HepG2 (cell line): ENCODE measurements around the gene LAP3. TPM values are rescaled to one million over a fixed set of nuclear protein-coding genes. Genes with fewer than 3 reads are reported as not detected.
A peak's percentile ranks its signal among the peaks of the same experiment; 100 is the strongest.

Source experiments
- ATAD3A ChIP-seq: sonication (generic); formaldehyde crosslinking; IDR thresholded peaks from 2 replicates; pipeline ENCODE4 v1.4.0; 2020; ENCODE audit warnings: missing genetic modification reagents
- ATF7-NPFF ChIP-seq: sonication (generic); formaldehyde crosslinking; IDR thresholded peaks from 2 replicates; pipeline ENCODE4 v1.8.1; 2023; ENCODE audit warnings: mild to moderate bottlenecking, low read depth, missing genetic modification reagents, moderate library complexity
- CENPBD1 ChIP-seq: sonication (generic); formaldehyde crosslinking; IDR thresholded peaks from 2 replicates; pipeline ENCODE4 v1.8.0; 2022; ENCODE audit warnings: missing genetic modification reagents, low read depth, mild to moderate bottlenecking, borderline replicate concordance
- ELF1 ChIP-seq: sonication (generic); formaldehyde crosslinking; IDR thresholded peaks from 2 replicates; pipeline ENCODE4 v1.4.0; 2020; ENCODE audit warnings: missing genetic modification reagents
- EP300 ChIP-seq, 3 experiments: sonication (generic) in 1 of 3; formaldehyde crosslinking in 1 of 3; IDR thresholded peaks; 2 replicates each; pipeline versions ENCODE4 v1.5.1 to v1.6.1; 2011 to 2020; ENCODE audit warnings: low read depth in 2 of 3, low read length in 2 of 3, borderline replicate concordance in 1 of 3, improper control_type of control experiment in 1 of 3, mild to moderate bottlenecking in 1 of 3, missing genetic modification reagents in 1 of 3, moderate library complexity in 1 of 3
- KAT2B ChIP-seq: fragments of 150-350 bp; IDR thresholded peaks from 2 replicates; pipeline ENCODE4 v1.6.1; 2014; ENCODE audit warnings: low read depth, low read length, borderline replicate concordance
- KDM5B ChIP-seq: sonication (generic); formaldehyde crosslinking; IDR thresholded peaks from 2 replicates; pipeline ENCODE4 v1.4.0; 2020; ENCODE audit warnings: missing genetic modification reagents, mild to moderate bottlenecking, borderline replicate concordance
- MYPOP ChIP-seq: sonication (generic); formaldehyde crosslinking; IDR thresholded peaks from 2 replicates; pipeline ENCODE4 v1.8.1; 2023; ENCODE audit warnings: mild to moderate bottlenecking, moderate library complexity, missing genetic modification reagents
- SAP130 ChIP-seq: IDR thresholded peaks from 2 replicates; pipeline ENCODE4 v1.6.1; 2016; ENCODE audit warnings: low read depth
- SSRP1 ChIP-seq: IDR thresholded peaks from 2 replicates; pipeline ENCODE4 v1.6.1; 2016; ENCODE audit warnings: control low read depth
- TBL1XR1 ChIP-seq: fragments of 150-350 bp; IDR thresholded peaks from 2 replicates; pipeline ENCODE4 v1.6.1; 2014; ENCODE audit warnings: borderline replicate concordance, low read length; ENCODE audit not compliant: partially characterized antibody
- ZBTB10 ChIP-seq: sonication (generic); formaldehyde crosslinking; IDR thresholded peaks from 2 replicates; pipeline ENCODE4 v1.4.0; 2020; ENCODE audit warnings: missing genetic modification reagents, borderline replicate concordance
- ZIK1 ChIP-seq: sonication (generic); formaldehyde crosslinking; IDR thresholded peaks from 2 replicates; pipeline ENCODE4 v1.5.0; 2020; ENCODE audit warnings: mild to moderate bottlenecking, low read depth, missing genetic modification reagents, borderline replicate concordance
- ZNF776 ChIP-seq: sonication (generic); formaldehyde crosslinking; IDR thresholded peaks from 2 replicates; pipeline ENCODE4 v1.4.0; 2020; ENCODE audit warnings: mild to moderate bottlenecking, missing genetic modification reagents
- ZNF891 ChIP-seq: sonication (generic); formaldehyde crosslinking; IDR thresholded peaks from 2 replicates; pipeline ENCODE4 v1.5.0; 2020; ENCODE audit warnings: mild to moderate bottlenecking, missing genetic modification reagents
- polyA plus RNA-seq, 8 experiments: library from polyadenylated mRNA; depleted of rRNA in 3 of 8; stranded (reverse) in 7 of 8; unstranded in 1 of 8; fragments of >200 nt; fragmentation: Illumina TruSeq in 4 of 8; extraction: Trizol in 4 of 8; gene quantifications; 2 replicates each; pipeline versions ENCODE4 v1.2.1 to v1.2.3, GENCODE V29; 2011 to 2016; ENCODE audit warnings: low read depth in 4 of 8, missing spikeins in 1 of 8, mixed read lengths in 1 of 8; ENCODE audit not compliant: insufficient read depth in 1 of 8
- total RNA-seq, 5 experiments: library from RNA; depleted of rRNA; stranded (reverse); fragments of >200 nt; fragmentation: Illumina TruSeq; extraction: Trizol; gene quantifications; 2 replicates each; pipeline ENCODE4 v1.2.3, GENCODE V29; 2016; ENCODE audit warnings: low read depth in 1 of 5

Gene LAP3
- total and polyA plus RNA-seq, 2 of the 13 experiments (the other 11 are each of a cell fraction or from before 2014, with no cell fraction given), result 106 to 125 TPM

- no peak for TF ChIP-seq ZBTB10 (CRISPR knock-in tag)
- no peak for TF ChIP-seq CENPBD1
- no peak for TF ChIP-seq KDM5B
- no peak for TF ChIP-seq SSRP1 (CRISPR knock-in tag)
- TF ChIP-seq KAT2B, result no peak
- TF ChIP-seq SAP130 (CRISPR knock-in tag), result no peak
- no peak for TF ChIP-seq EP300 (IDR thresholded peaks at IDR 0.05; ENCODE audit: low read depth in 2 of 2, low read length in 2 of 2)
- TF ChIP-seq EP300 (CRISPR knock-in tag; IDR thresholded peaks at IDR 0.05; ENCODE audit: borderline replicate concordance), result no peak
- TF ChIP-seq ELF1, result 0 out of 2 replicates have a peak, but pooled peaks have one; percentile 7
- no peak for TF ChIP-seq MYPOP (CRISPR knock-in tag)
- TF ChIP-seq ATAD3A, result no peak
- TF ChIP-seq ZNF891 (CRISPR knock-in tag), result no peak
- TF ChIP-seq ATF7-NPFF (CRISPR knock-in tag), result no peak
- no peak for TF ChIP-seq TBL1XR1
- no peak for TF ChIP-seq ZIK1 (CRISPR knock-in tag)
- TF ChIP-seq ZNF776 (CRISPR knock-in tag), result no peak
Observed at GRCh38 chr4:17577665-17578481, 875 bp downstream of the LAP3 start (continued).
